Coronary artery (tissue), 2 donors: ENCODE measurements around the gene ZMPSTE24.

ENCODE experiments used
- DNase-seq: peaks from one replicate; pipeline ENCODE4 v3.0.0-alpha.2; 2017; ENCODE audit warnings: low spot score
- H3K27ac ChIP-seq, 2 donors: fragments of 200-600 bp; sonication (generic); one replicate each; pipeline ENCODE4 v1.5.1; 2016 to 2019
- H3K4me3 ChIP-seq: fragments of 200-600 bp; sonication (generic); 2 replicates; pipeline ENCODE4 v1.5.1; 2016; ENCODE audit warnings: mild to moderate bottlenecking, moderate library complexity
- TF ChIP-seq, protein P1 (sequence below): fragments of 200-600 bp; sonication (generic); IDR thresholded peaks from one replicate; pipeline ENCODE4 v1.5.1; 2019; ENCODE audit warnings: antibody characterized with exemption

The ZMPSTE24 gene

DNA sequence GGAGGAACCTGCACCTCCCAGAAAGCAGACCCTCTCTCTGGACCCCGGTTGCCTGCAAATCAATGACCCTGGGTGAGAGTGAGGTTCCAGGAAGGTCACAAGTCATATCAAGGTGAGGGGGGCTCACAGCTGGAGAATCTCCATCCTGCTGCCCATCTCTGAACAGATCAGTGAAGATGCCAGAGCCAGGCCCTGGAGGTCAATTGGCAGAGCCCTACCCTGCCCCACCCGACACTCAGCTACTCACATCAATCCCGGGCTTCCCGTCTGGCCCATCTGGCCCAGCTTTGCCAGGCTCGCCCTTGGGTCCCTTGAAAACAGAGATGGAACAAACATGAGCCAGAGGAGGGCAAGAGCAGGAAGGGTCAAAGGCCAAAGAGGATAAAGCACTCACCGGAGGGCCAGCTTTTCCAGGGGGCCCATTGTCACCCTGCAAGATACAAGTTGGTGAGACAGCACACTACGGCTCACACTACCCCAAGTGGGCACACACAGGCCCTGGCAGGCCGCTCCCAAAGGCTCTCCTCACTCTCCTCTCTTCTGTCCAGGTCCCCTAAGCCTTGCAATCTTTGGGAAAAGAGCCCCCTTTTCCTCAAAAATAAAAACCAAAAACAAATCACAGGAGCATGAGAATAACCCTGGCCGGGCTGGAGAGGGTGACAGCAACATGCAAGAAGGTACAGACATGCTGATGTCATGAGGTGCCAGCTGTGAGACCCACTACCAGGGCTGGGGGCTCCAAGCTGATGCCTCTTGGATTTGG is 56.1 kb downstream of the ZMPSTE24 start:
- TF ChIP-seq, protein P1, sequence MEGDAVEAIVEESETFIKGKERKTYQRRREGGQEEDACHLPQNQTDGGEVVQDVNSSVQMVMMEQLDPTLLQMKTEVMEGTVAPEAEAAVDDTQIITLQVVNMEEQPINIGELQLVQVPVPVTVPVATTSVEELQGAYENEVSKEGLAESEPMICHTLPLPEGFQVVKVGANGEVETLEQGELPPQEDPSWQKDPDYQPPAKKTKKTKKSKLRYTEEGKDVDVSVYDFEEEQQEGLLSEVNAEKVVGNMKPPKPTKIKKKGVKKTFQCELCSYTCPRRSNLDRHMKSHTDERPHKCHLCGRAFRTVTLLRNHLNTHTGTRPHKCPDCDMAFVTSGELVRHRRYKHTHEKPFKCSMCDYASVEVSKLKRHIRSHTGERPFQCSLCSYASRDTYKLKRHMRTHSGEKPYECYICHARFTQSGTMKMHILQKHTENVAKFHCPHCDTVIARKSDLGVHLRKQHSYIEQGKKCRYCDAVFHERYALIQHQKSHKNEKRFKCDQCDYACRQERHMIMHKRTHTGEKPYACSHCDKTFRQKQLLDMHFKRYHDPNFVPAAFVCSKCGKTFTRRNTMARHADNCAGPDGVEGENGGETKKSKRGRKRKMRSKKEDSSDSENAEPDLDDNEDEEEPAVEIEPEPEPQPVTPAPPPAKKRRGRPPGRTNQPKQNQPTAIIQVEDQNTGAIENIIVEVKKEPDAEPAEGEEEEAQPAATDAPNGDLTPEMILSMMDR: no peak
- Histone ChIP-seq H3K4me3 (no peak overlapping the region), H3K27ac (no peak overlapping the region)
- DNase-seq: no peak

DNA sequence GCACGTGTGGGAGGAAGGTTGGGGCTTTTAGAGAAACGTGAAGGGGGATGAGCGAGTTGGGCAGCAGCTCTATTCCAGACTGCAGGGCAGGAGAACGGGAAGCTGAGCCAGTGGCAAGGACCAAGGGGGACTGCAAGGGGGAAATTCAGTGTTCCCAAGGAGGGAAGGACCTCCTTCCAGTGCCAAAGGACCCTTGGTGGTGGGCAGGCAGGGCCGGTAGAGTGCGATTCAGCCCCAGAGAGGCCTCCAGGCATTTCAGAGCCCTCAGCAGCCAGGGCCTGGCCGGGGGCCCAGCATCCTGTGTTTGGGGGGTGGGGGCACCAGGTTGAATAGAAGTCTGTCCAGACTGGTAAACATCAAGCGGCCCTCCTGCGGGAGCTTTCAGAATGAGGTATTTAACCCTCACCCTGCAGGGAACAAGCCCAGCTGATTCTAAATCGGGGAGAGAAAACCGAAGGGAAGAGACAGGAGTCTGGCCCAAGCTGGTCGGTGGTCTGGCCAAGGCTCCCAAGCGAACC is 56.7 kb downstream of the ZMPSTE24 start:
- H3K27ac ChIP-seq: peak overlapping the region; percentile 49 to 74
- TF ChIP-seq, protein P1: no peak

DNA sequence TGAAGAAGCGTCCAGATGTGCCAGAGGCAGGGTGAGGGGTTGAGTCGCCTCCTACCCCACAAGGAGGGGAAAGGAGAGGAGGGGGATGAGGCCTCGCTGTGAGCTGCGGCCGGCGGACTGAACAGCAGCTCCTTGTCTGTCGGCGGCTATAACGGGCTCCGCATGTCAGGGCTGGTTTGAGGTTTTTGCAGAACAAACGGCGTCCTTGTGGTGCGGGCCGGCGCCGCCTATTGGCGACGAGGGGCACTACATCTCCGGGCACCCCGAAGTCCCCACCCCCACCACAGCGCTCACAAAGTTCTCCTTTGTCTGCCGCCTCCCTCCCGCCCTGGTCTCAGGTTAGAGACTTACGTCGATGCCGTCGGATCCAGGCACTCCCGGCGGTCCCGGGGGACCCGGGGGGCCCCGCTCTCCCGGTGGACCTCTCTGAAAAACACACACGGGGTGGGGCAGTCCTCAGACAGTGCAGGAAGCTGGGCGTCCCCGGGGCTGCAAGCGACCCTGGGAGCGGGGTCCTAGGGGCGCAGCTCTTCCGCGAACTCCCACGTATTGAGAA is 57.3 kb downstream of the ZMPSTE24 start:
- peak overlapping the region; percentile 49 to 74 for H3K27ac ChIP-seq
- TF ChIP-seq, protein P1: peak; percentile 95
- peak overlapping the region; percentile 75 for H3K4me3 ChIP-seq
- DNase-seq: peak; percentile 86

More for the DNA sequence above, 56.7 kb downstream of the ZMPSTE24 start:
- DNase-seq: no peak
- peak overlapping the region; percentile 75 for H3K4me3 ChIP-seq

DNA sequence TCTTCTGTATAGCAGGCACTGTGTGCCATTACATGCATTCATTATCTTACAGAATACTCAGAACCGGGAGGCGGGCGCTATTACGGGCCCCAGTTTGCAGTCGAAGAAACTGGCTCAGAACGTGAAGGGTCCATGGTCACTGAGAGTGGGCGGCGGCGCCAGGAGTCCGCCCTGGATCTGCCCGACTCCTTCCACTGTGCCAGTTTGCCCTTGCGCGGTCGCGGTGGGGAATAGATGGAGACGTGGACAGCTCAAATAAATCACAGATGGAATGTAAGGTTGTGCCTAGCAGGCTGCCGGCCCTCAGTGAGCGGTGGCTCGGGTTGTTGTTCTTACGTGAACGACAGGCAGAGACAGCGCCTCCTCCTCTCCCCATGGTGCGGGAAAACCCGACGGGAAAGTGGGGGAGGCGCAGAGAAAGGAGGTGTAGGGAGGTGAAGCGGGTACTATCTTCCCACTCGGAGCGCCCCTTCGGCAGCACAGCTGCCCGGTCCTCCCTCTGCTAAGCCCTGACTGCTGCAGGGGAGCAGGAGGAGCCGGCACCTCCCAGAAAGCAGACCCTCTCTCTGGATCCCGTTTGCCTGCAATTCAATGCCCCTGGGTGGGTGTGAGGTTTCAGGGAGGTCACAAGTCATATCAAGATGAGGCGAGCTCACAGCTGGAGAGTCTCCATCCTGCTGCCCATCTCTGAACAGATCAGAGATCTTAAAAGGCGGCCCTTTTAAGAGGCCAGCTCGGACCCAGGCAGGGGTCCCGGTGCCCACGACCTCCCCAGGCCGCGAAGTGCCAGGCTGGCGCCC is 58.0 kb downstream of the ZMPSTE24 start:
- peak overlapping the region in 1 of 2 donors; percentile 74 for H3K27ac ChIP-seq
- H3K4me3 ChIP-seq: peak overlapping the region; percentile 75
- TF ChIP-seq, protein P1: no peak
- no peak for DNase-seq

DNA sequence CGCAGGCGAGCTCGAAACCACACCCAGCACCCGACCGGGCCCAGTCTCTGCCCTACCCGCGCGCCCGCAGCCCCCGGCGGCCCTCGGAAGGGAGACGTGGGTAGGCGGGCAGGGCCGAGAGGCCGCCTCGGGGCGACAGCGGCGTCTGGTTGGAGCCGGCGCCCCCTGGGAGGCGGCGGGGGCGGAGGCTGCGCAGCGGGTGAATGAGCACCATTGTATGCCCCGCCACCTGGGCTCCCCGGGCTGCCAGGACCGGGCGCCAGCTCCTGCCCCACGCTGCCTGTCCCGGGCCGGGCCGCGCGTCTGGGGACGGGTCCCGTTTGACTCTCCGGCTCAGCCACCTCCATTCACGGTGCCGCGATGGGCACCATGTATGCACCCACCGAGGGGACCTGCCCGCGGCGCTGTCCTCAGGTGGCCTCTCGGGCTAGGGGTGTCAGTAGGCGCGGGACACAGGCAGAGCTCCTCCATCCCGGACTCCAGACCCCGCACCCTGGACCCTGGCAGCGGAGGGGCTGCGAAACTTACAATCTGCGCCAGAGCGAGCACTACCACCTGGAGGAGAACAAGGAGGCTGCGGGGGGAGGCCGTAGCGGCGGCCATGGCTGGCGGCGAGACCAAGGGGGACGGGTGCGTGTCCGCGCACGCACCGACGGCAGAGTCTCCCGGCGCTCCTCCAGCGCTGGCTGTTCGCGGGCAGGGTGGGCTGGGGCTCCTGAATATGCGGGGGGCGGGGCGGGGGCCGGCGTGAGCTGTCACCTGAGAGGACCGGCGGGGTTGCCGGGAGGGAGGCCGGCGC is 58.8 kb downstream of the ZMPSTE24 start, which contains the start of gene COL9A2:
COL9A2 (minus strand) TSS at position 692 of the 799 bp plus-strand sequence; CDS start at position 603, 89 bp downstream.
- DNase-seq: no peak
- Histone ChIP-seq H3K4me3 (peak within 1 kb of the TSS; percentile 75), H3K27ac (peak within 1 kb of the TSS in 1 of 2 donors; percentile 74)
- TF ChIP-seq, protein P1: no peak

DNA sequence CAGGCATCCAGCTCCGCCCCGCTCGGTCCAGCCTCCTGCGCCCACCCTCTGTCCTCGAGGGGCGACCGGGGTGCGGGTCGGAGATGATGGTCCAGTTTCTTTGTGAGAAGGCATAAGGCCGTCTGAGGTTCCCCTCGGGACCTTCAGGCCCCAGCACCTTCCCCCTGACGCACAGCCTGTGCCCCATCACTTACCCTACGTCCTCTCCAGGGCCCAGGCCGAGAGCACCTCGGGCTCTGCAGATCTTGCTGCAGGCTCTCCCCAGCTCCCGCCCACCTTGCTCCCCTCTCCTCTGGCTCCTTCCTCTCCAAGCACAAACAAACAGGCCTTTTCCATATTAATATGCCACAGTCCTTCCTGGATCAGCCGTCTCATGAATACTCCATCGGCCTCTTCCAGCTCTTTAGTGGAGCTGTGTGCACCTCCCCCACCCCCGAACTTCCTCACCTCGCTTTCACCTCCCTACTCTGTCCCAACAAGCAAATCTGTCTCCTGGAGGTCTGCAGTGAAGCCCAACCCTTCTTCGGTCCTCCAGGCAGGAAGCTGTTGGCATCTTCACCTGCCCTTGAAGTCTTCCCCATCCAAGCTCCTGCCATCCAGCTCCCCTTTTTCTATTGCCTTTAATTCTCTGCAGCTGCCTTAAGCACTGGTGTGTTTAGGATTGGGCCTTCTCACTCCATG is 59.5 kb downstream of the ZMPSTE24 start:
- no peak for DNase-seq
- TF ChIP-seq, protein P1: no peak
- no peak overlapping the region for H3K27ac ChIP-seq
- peak overlapping the region; percentile 75 for H3K4me3 ChIP-seq
